GM12878 (cell line): ENCODE measurements around the gene PRR12. TPM values are rescaled to one million over a fixed set of nuclear protein-coding genes. Genes with fewer than 3 reads are reported as not detected.

ENCODE experiments used
- ATAC-seq: fragments of 200-7000 bp; cut with Tn5 transposase; 3 replicates; pipeline ENCODE4 v1.9.1; 2020; ENCODE audit warnings: mild to moderate bottlenecking, moderate library complexity
- BruUV-seq: library from RNA; stranded (reverse); fragments of 400-500 nt; replicated peaks from 2 replicates; lab custom pipeline; 2021; lab: Mats Ljungman, UMichigan
- CTCF ChIA-PET: fragments of 300-600 bp; sonication (Branson Sonifier 250); formaldehyde crosslinking; extraction: SDS; loops from one replicate; lab custom pipeline; 2021; ENCODE audit warnings: inconsistent platforms; lab: Yijun Ruan, JAX
- POLR2A ChIA-PET: fragments of 350-600 bp; formaldehyde crosslinking; extraction: SDS; loops from one replicate; lab custom pipeline; 2021; ENCODE audit warnings: inconsistent platforms; lab: Charles Lee
- RAD21 ChIA-PET: fragments of 300-600 bp; sonication (Branson Sonifier 250); formaldehyde crosslinking; loops from one replicate; lab custom pipeline; 2023; ENCODE audit warnings: antibody characterized with exemption; ENCODE audit not compliant: unreplicated experiment; lab: Charles Lee
- SMC1A ChIA-PET: fragments of 300-600 bp; sonication (Branson Sonifier 250); formaldehyde crosslinking; loops from one replicate; lab custom pipeline; 2023; ENCODE audit not compliant: unreplicated experiment, uncharacterized antibody; lab: Charles Lee
- DNase-seq: peaks from one replicate; pipeline ENCODE4 v3.0.0-alpha.2; 2011; ENCODE audit warnings: low read depth, low spot score
- FAIRE-seq: peaks from 3 replicates; lab custom pipeline; 2011; peaks lifted over from hg19 to GRCh38; lab: Jason Lieb, UNC
- H2AFZ ChIP-seq: 2 replicates; pipeline ENCODE4 v1.6.0; 2011; ENCODE audit warnings: low read depth, low read length, control low read depth; ENCODE audit not compliant: control insufficient read depth
- H3K27ac ChIP-seq: 2 replicates; pipeline ENCODE4 v1.5.1; 2011; ENCODE audit warnings: control low read depth; ENCODE audit not compliant: control insufficient read depth, insufficient read depth
- H3K27me3 ChIP-seq, 2 experiments: replicated peaks in 1 of 2; 2 replicates each; pipeline versions ENCODE4 v1.6.0 to v1.6.1; 2011; ENCODE audit warnings: low read length in 1 of 2; ENCODE audit not compliant: control insufficient read depth in 2 of 2, insufficient read depth in 2 of 2
- H3K36me3 ChIP-seq, 2 experiments: 2 replicates each; pipeline ENCODE4 v1.5.1; 2011; ENCODE audit warnings: low read length in 1 of 2; ENCODE audit not compliant: control insufficient read depth in 2 of 2, insufficient read depth in 2 of 2
- H3K4me1 ChIP-seq: 2 replicates; pipeline ENCODE4 v1.6.1; 2011; ENCODE audit warnings: mild to moderate bottlenecking, low read length, moderate library complexity, mixed read lengths; ENCODE audit not compliant: control insufficient read depth, insufficient read depth
- H3K4me2 ChIP-seq: 2 replicates; pipeline ENCODE4 v1.6.0; 2011; ENCODE audit warnings: control low read depth; ENCODE audit not compliant: control insufficient read depth, insufficient read depth
- H3K4me3 ChIP-seq: fragments of 200-600 bp; sonication (generic); 2 replicates; pipeline ENCODE4 v1.5.1; 2016
- H3K79me2 ChIP-seq: 2 replicates; pipeline ENCODE4 v1.6.0; 2011; ENCODE audit warnings: low read length; ENCODE audit not compliant: control insufficient read depth, insufficient read depth
- H3K9ac ChIP-seq: 2 replicates; pipeline ENCODE4 v1.8.0; 2011; ENCODE audit warnings: low read length, control low read depth, mixed read lengths; ENCODE audit not compliant: control insufficient read depth, insufficient read depth
- H3K9me3 ChIP-seq: replicated peaks from 3 replicates; pipeline ENCODE4 v1.5.1; 2011; ENCODE audit warnings: mild to moderate bottlenecking, low read length; ENCODE audit not compliant: control insufficient read depth, insufficient read depth
- H4K20me1 ChIP-seq: 2 replicates; pipeline ENCODE4 v1.6.0; 2011; ENCODE audit not compliant: control insufficient read depth, insufficient read depth
- BACH1 ChIP-seq: fragments of 450-650 bp; IDR thresholded peaks from 2 replicates; pipeline ENCODE4 v1.6.1; 2017; ENCODE audit warnings: mild to moderate bottlenecking, borderline replicate concordance
- BRCA1 ChIP-seq: IDR thresholded peaks from 2 replicates; pipeline ENCODE4 v1.6.1; 2011; ENCODE audit warnings: low read depth, low read length, improper control_type of control experiment
- CHD4 ChIP-seq: fragments of 200-600 bp; sonication (generic); IDR thresholded peaks from 2 replicates; pipeline ENCODE4 v1.6.1; 2016; ENCODE audit warnings: mild to moderate bottlenecking
- IRF4 ChIP-seq: IDR thresholded peaks from 2 replicates; pipeline ENCODE4 v1.6.1; 2011; ENCODE audit warnings: low read depth, low read length
- MTA2 ChIP-seq: fragments of 450-650 bp; IDR thresholded peaks from 2 replicates; pipeline ENCODE4 v1.6.1; 2016; ENCODE audit warnings: low read depth, mild to moderate bottlenecking, moderate library complexity
- NFIC ChIP-seq: IDR thresholded peaks from 2 replicates; pipeline ENCODE4 v1.6.1; 2012; ENCODE audit warnings: low read depth, mild to moderate bottlenecking, inconsistent platforms, low read length, moderate library complexity
- RAD51 ChIP-seq: fragments of 450-650 bp; IDR thresholded peaks from 2 replicates; pipeline ENCODE4 v1.6.1; 2016; ENCODE audit warnings: moderate library complexity, mild to moderate bottlenecking, inconsistent platforms
- RB1 ChIP-seq: fragments of 450-650 bp; formaldehyde crosslinking; IDR thresholded peaks from 2 replicates; pipeline ENCODE4 v1.6.1; 2017; ENCODE audit warnings: mild to moderate bottlenecking, borderline replicate concordance
- RUNX3 ChIP-seq: IDR thresholded peaks from 2 replicates; pipeline ENCODE4 v1.6.1; 2012; ENCODE audit warnings: low read length, inconsistent platforms
- SMC3 ChIP-seq: IDR thresholded peaks from 2 replicates; pipeline ENCODE4 v1.6.1; 2011; ENCODE audit warnings: low read length, improper control_type of control experiment, borderline replicate concordance
- SREBF2 ChIP-seq: IDR thresholded peaks from 2 replicates; pipeline ENCODE4 v1.6.1; 2012; ENCODE audit warnings: mild to moderate bottlenecking, low read length
- STAT1 ChIP-seq: fragments of 450-650 bp; conservative IDR thresholded peaks from 2 replicates; pipeline ENCODE4 v1.6.1; 2014; ENCODE audit warnings: antibody characterized with exemption, mild to moderate bottlenecking
- TCF3 ChIP-seq: IDR thresholded peaks from 2 replicates; pipeline ENCODE4 v1.6.1; 2012; ENCODE audit warnings: low read depth, mild to moderate bottlenecking, low read length, borderline replicate concordance; ENCODE audit not compliant: insufficient read depth
- ZNF24 ChIP-seq: fragments of 450-650 bp; IDR thresholded peaks from 2 replicates; pipeline ENCODE4 v1.6.1; 2017; ENCODE audit warnings: antibody characterized with exemption, mild to moderate bottlenecking
- WGBS: methylation state at CpG from one replicate; pipeline ENCODE4 v1.1.6; 2016; ENCODE audit warnings: low lambda C conversion rate; ENCODE audit not compliant: insufficient replicate concordance, insufficient coverage; ENCODE audit errors: missing lambda C conversion rate; 5-methylcytosine and 5-hydroxymethylcytosine counted together
- in situ Hi-C: fragments of 300-500 bp; cut with MboI; formaldehyde crosslinking; loops from 9 replicates; pipeline ENCODE4 v1.14.3; 2018; ENCODE audit warnings: mixed read lengths
- intact Hi-C: fragments of 100-400 bp; cut with micrococcal nuclease; formaldehyde crosslinking; loops from one replicate; pipeline ENCODE4 v1.14.2; 2022; ENCODE audit not compliant: unreplicated experiment
- polyA plus RNA-seq, 11 experiments: library from polyadenylated mRNA; depleted of rRNA in 4 of 11; unstranded in 6 of 11; stranded (reverse) in 5 of 11; fragments of >200 nt; fragmentation: Nextera tagmentation in 4 of 11; fragmentation: Illumina TruSeq in 1 of 11; extraction: Ambion mirVana in 4 of 11; extraction: Trizol in 1 of 11; gene quantifications; 1 replicate in 1 of 11; 2 replicates in 10 of 11; pipeline versions ENCODE4 v1.2.1 to v1.2.3, GENCODE V29; 2011 to 2016; ENCODE audit warnings: inconsistent platforms in 2 of 11, missing spikeins in 2 of 11, low read depth in 1 of 11
- total RNA-seq, 4 experiments: library from RNA; depleted of rRNA in 3 of 4; stranded (reverse); fragments of >200 nt in 3 of 4; fragmentation: Illumina TruSeq in 1 of 4; extraction: Trizol in 1 of 4; gene quantifications; 2 replicates each; pipeline versions ENCODE4 v1.2.1 to v1.2.3, GENCODE V29; 2013 to 2021
- TF ChIP-seq, protein P1 (sequence below): fragments of 450-650 bp; IDR thresholded peaks from 2 replicates; pipeline ENCODE4 v1.6.1; 2017; ENCODE audit warnings: mild to moderate bottlenecking, moderate library complexity
- TF ChIP-seq, protein P2 (sequence below): IDR thresholded peaks from 2 replicates; pipeline ENCODE4 v1.6.1; 2012; ENCODE audit warnings: low read depth, low read length, improper control_type of control experiment
- TF ChIP-seq, protein P3 (sequence below), 3 experiments: IDR thresholded peaks in 2 of 3; conservative IDR thresholded peaks in 1 of 3; 2 replicates each; pipeline ENCODE4 v1.5.1; 2011; ENCODE audit warnings: low read depth in 3 of 3, low read length in 3 of 3, mild to moderate bottlenecking in 3 of 3, control low read depth in 2 of 3, moderate library complexity in 2 of 3, inconsistent platforms in 1 of 3, mixed read lengths in 1 of 3; ENCODE audit not compliant: control insufficient read depth in 2 of 3, insufficient read depth in 1 of 3; ENCODE audit errors: extremely low read depth in 1 of 3

PRR12 gene
- total and polyA plus RNA-seq, 10 of the 15 experiments (the other 5 are each of a cell fraction or from before 2014, with no cell fraction given), result 0.02 to 25.3 (median 1.6) TPM

DNA sequence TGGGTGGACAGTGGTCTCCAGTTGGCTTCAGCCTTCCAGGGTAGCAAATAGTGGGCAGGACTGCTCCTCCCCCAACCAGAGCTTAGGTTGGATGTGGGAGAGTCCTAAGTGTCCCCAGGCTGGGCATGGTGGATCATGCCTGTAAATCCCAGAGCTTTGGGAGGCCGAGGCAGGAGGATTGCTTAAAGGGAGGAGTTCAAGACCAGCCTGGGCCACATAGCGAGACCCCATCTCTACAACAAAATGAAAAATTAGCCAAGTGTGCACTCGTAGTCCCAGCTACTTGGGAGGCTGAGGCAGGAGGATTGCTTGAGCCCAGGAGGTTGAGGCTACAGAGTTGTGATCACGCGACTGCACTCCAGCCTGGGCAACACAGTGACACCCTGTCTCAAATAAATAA, 41.6 kb downstream of the PRR12 start:
- ATAC-seq (no peak), DNase-seq (no peak), FAIRE-seq (no peak)
- SMC1A ChIA-PET, result no interaction called here
- Histone ChIP-seq H3K27ac (no peak overlapping the region), H4K20me1 (no peaks in the 10 kb centered on the region), H3K27me3 (no peaks in the 10 kb centered on the region), H3K4me1 (no peaks in the 10 kb centered on the region), H3K9ac (no peak overlapping the region), H3K36me3 (no peaks in the 10 kb centered on the region), H3K4me2 (no peak overlapping the region), H2AFZ (no peak overlapping the region), H3K79me2 (no peaks in the 10 kb centered on the region), H3K9me3 (no peaks in the 10 kb centered on the region), H3K4me3 (no peak overlapping the region)
- no TSS peak for BruUV-seq
- TF ChIP-seq RUNX3 (no peak), STAT1 (no peak), MTA2 (no peak), SREBF2 (no peak), TCF3 (no peak), ZNF24 (no peak), BACH1 (no peak), SMC3 (no peak), RB1 (no peak), NFIC (no peak), BRCA1 (no peak), IRF4 (no peak), RAD51 (no peak), CHD4 (no peak)
- TF ChIP-seq, protein P1, sequence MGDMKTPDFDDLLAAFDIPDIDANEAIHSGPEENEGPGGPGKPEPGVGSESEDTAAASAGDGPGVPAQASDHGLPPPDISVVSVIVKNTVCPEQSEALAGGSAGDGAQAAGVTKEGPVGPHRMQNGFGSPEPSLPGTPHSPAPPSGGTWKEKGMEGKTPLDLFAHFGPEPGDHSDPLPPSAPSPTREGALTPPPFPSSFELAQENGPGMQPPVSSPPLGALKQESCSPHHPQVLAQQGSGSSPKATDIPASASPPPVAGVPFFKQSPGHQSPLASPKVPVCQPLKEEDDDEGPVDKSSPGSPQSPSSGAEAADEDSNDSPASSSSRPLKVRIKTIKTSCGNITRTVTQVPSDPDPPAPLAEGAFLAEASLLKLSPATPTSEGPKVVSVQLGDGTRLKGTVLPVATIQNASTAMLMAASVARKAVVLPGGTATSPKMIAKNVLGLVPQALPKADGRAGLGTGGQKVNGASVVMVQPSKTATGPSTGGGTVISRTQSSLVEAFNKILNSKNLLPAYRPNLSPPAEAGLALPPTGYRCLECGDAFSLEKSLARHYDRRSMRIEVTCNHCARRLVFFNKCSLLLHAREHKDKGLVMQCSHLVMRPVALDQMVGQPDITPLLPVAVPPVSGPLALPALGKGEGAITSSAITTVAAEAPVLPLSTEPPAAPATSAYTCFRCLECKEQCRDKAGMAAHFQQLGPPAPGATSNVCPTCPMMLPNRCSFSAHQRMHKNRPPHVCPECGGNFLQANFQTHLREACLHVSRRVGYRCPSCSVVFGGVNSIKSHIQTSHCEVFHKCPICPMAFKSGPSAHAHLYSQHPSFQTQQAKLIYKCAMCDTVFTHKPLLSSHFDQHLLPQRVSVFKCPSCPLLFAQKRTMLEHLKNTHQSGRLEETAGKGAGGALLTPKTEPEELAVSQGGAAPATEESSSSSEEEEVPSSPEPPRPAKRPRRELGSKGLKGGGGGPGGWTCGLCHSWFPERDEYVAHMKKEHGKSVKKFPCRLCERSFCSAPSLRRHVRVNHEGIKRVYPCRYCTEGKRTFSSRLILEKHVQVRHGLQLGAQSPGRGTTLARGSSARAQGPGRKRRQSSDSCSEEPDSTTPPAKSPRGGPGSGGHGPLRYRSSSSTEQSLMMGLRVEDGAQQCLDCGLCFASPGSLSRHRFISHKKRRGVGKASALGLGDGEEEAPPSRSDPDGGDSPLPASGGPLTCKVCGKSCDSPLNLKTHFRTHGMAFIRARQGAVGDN, result no peak
- TF ChIP-seq, protein P2, sequence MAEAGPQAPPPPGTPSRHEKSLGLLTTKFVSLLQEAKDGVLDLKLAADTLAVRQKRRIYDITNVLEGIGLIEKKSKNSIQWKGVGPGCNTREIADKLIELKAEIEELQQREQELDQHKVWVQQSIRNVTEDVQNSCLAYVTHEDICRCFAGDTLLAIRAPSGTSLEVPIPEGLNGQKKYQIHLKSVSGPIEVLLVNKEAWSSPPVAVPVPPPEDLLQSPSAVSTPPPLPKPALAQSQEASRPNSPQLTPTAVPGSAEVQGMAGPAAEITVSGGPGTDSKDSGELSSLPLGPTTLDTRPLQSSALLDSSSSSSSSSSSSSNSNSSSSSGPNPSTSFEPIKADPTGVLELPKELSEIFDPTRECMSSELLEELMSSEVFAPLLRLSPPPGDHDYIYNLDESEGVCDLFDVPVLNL, result no peak
- TF ChIP-seq, protein P3, sequence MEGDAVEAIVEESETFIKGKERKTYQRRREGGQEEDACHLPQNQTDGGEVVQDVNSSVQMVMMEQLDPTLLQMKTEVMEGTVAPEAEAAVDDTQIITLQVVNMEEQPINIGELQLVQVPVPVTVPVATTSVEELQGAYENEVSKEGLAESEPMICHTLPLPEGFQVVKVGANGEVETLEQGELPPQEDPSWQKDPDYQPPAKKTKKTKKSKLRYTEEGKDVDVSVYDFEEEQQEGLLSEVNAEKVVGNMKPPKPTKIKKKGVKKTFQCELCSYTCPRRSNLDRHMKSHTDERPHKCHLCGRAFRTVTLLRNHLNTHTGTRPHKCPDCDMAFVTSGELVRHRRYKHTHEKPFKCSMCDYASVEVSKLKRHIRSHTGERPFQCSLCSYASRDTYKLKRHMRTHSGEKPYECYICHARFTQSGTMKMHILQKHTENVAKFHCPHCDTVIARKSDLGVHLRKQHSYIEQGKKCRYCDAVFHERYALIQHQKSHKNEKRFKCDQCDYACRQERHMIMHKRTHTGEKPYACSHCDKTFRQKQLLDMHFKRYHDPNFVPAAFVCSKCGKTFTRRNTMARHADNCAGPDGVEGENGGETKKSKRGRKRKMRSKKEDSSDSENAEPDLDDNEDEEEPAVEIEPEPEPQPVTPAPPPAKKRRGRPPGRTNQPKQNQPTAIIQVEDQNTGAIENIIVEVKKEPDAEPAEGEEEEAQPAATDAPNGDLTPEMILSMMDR (IDR thresholded peaks at IDR 0.05 in 2 of 3, conservative IDR thresholded peaks at IDR 0.05 in 1 of 3; ENCODE audit: control insufficient read depth in 2 of 3, extremely low read depth in 1 of 3, insufficient read depth in 1 of 3, low read depth in 3 of 3, low read length in 3 of 3), result no peak
- CTCF ChIA-PET, result no interaction called here
- POLR2A ChIA-PET, result interaction anchor here (0.6 kb wide), 2 partner anchors 14 to 457 kb away, joined by 3 read pairs; no protein-coding TSS in a partner anchor
- 50% methylated on average over 5 of the region's 5 CpGs for WGBS
- RAD21 ChIA-PET, result no interaction called here
- in situ Hi-C loops, result no loop called here
- intact Hi-C loops, result no loop called here
